HG03025 (cell line): ENCODE results near the gene NPLOC4.

Experiments used
- ATAC-seq: cut with Tn5 transposase; IDR thresholded peaks from one replicate; pipeline ENCODE4 v1.9.1; 2021; ENCODE audit warnings: mild to moderate bottlenecking, moderate library complexity; ENCODE audit not compliant: unreplicated experiment, low FRiP score

The NPLOC4 gene

DNA sequence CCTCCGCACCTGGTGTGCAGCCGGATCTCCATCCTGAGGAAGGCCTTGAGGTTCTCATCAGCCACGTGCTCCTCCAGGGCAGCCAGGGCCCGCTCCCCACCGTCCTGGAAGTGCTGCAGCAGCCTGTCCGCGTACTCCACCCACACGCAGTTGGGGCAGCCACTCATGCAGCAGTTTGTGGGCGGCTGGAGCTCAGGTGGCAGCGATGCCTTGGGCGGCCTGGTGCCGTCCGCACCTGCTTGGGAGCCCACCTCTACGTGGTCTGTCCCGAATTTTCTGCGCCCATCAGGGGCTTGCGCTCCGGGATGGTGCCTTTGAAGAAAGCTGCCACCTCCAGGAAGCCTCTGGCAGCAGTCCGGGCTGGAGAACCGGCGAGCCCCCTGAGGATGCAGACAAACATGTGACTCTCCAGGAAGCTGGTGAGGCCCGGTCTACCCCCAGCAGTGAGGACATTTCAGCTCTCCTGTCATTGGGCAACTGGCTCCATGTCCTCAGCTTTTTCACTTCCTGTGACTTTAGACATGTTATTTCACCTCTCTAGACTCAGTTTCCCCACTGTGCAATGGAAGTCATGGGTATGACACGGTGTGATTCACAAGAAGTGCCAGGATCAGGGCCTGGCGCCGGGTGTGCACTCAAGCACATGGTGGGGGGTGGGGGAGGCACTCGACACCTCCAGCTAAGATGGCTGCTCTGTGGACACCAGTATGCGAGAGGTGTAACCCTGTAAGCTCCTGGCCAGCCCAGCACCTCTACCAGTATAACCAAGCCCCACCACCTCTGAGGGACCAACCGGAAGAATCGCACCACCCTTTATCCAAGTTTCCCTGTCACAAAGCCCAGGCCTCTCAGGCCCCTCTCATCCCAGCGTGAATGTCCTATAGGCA is 28.5 kb upstream of the NPLOC4 start:
- ATAC-seq: peak; percentile 2

DNA sequence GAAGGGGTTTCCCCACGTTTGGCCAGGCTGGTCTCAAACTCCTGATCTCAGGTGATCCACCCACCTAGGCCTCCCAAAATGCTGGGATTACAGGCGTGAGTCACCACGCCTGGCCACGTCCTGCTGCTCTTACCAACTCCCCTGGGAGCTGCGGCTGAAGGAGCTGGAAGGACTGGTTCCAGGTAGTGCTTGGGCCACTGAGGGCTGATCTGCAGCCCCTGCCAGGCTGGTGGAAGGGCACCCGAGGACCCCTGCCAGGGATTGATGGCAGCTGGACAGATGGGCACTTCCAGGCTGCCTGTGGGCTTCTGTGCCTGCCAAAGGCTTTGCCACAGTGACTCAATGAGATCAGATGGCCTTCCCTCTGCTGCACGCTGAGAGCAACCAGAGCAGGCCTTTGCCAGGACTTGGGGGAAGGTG is 27.1 kb upstream of the NPLOC4 start:
- ATAC-seq: no peak

DNA sequence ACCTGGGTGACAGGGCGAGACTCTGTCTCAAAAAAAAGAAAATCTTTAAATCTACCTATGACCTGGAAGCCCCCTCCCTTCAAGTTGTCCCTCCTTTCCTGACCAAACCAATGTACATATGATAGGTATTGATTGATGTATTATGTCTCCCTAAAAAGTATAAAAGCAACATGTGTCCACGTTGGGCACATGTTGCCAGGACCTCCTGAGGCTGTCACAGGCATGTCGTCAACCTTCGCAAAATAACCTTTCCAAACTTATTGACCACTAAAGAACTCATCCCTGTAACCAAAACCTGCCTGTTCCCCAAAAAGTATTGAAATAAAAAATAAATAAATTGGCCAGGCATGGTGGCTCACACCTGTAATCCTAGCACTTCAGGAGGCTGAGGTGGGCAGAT is 25.1 kb upstream of the NPLOC4 start:
- ATAC-seq: no peak

DNA sequence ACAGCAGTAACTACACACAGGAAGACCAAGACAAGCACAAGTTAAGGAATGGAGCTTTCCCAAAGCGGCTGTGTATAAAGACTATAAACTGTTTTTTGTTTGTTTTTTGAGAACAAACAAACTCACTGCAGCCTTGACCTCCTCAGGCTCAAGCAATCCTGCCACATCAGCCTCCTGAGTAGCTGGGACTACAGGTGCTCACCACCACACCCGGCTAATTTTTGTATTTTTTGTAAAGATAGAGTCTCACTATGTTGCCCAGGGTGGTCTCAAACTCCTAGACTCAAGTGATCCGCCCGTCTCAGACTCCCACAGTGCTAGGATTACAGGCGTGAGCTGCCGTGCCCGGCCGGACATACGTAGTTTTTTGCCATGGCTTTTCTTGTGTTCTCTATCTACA is 23.5 kb upstream of the NPLOC4 start:
- ATAC-seq: no peak

DNA sequence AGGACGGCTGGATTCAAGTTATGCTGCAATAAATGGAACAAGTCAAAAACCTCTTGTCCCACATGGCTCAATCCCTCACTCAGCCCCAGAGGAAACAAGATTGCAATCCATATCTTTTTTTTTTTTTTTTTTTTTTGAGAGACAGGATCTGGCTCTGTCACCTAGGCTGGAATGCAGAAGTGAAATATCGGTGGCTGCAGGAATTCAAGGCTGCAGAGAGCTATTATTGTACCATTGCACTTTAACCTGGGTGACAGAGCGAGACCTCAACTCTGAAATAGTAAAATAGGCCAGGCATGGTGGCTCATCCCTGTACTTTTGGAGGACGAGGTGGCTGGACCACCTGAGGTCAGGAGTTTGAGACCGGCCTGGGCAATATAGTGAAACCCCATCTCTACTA is 22.1 kb upstream of the NPLOC4 start:
- no peak for ATAC-seq

DNA sequence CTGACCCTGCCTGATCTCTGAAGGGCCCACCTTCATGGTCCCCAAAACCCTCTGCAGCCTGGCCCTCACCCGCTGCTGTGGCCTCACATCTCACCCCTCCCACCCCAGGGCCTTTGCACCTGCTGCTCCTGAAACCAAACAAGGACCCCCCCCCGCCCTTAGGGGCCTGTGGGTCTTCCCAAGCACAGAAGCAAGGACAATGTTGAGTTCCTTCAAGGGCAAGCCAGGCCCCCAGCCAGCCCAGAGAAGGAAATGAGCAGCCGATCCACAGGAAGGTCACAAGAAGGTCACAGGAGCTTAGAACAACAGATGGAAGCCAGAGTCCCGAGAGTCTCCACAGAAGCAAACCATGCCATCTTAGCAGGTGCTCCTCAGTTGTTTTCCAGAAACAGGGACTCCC is 19.9 kb upstream of the NPLOC4 start:
- ATAC-seq: no peak

DNA sequence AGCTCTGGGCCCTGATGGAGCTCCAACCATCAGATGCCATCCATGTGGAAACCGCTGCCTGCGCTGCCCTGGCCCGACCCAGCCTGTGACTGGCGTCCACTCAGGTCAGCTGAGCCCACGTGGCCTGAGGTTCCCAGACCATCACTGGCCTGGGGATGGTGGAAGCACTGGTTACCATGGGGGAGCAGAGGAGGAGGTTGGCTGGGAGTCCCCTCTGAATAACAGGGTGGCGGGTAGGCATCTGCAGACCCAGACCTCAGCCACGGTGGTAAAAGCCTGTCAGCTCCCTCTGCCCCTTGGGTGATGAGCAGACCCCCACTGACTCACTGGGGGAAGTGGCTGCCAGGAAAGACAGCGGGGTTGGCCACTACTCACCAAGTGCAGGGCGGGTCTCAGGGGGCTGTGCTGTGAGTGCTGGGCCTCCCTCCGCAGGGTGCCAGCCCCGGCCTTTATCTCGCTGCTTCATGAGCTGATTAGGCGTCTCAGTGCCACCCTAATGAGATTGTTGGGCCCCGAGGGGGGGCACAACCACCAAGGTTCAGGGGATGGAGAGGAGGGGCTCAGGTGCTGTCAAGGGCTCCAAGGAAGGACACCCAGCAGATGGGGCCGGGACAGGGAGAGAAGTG is 19.3 kb upstream of the NPLOC4 start, which contains the start of gene PDE6G:
PDE6G (minus strand) TSS at position 425 of the 626 bp plus-strand sequence. CDS start 3,237 bp downstream, outside the sequence.
- ATAC-seq: no peak

DNA sequence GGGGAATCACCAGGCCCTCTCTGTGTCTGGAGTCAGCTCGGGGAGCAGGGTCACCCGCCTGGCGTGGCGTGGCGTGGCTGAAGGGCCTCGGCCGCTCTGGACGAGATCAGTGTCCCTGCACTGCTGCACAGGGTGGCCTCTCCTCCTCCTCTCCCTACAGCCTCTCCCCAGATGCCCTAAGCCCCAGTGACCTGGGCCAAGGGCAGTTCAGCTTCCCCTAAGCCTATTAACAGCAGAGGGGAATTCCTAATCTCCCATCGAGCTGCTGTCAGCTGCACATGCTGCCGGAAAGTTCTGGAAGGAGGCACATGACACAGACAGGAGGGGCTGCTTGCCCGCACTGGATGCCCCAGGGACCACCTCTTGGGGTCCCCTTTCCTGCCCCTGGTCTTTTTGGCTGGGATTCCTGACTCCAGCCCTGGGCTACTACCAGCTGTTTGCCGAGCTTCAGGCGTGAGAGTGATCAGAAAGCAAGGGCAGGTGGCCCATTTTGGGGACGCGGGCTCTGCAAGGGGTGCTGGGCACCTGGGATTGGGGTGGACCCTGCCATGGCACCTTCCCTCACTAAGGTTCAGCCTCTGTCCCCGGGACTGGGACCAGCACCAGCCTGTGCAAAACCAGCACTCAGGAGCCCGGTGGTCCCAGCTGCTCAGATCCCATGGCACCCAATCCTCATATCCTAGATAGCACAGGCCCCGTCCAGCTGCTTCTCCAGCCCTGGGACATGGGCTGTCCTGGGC is 18.6 kb upstream of the NPLOC4 start:
- ATAC-seq: no peak

DNA sequence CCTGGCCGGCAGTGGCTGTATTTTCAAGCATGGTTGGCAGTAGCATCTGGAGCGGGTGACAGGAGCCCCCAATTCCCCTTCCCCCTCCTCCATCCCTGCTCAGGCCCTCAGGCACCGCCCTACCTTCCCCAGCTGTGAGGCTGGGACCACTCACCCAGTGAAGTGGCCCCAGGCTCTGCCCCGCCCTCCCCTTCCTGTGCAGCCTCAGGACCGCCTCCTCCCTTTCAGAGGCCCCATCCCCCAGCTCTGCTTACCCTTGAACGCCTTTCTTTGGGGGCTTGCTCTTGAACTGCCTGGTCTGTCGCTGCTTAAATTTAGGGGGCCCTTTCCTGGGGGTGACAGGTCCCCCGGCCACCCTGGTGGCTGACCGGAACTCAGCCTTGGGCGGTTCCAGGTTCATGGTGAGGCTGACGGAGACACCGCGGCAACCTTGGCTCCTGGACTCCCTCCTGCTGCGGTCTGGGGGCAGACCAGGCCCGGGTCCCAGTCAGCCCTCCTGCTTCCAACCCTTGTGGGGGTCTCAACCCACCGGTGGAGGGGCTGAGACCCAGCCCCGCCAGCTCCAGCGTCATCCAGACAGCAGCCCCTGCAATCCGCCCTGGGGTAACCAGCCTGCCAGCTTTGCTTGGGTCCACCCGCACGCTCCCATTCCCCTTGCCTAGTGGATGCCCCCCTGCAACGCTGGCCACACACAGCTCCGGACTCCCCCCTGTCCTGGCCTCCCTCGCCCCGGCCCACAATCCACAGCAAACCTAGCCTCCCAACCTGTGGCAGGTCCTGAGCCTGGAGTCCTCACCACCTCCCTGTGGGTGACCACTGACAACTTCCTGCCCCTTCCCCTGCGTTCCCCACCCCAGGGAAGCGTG is 16.2 kb upstream of the NPLOC4 start:
- no peak for ATAC-seq

DNA sequence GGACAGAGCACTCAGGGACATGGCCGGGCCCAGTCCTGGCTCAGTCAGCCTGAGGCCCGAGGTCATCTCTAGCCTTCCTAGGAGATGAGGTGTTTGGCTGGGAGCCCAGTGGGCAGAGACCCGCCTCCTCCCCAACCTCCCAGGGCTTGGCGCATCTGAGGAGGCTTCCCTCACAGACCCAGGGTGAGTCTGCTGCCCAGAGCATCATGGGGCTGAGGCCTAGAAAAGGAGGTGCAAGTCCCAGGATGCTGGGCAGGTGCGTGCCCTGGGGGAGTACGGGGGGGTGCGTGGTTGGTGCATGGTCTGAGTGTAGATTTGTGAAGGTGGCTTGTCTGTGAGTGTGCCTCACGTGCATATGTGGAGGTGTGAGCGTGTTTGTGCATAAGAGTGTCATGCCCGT is 14.8 kb upstream of the NPLOC4 start:
- ATAC-seq: no peak

DNA sequence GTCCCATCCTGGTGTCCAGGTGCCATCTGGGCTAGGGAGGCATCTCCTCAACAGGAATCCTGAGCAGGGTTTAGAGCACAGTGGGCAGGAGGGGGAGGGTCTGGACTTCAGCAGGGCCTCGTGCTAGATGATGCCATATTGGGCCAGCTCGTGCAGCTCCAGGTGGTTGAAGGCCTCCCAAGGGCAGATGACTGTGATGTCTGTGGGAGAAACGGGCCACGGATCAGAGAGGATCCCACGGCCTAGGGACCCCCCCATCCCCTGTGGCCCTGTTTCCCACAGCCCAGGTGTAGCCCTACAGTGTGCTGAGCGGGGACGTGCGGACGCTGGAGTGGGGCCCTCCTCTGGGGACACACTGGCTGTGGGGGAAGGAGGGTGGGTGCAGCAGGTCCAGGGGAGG is 14.0 kb upstream of the NPLOC4 start:
- ATAC-seq: no peak

DNA sequence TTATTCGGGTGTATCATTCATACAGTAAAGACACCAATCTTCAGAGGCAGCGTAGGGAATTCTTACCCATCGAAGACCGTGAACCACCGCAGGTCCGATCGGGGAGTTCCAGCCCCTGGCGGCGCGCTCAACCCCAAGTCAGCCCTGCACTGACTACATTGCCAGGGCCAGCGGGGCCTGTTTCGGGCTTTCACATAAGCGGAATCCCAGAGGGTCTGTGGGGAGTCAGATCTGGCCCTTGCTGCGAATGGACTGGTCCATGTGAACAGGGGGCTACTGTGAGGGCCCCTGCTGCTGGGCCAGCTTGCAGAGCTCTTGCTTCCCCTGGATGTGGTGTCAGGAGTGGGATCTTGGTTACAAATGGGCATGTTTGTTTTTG is 11.8 kb upstream of the NPLOC4 start:
- no peak for ATAC-seq

DNA sequence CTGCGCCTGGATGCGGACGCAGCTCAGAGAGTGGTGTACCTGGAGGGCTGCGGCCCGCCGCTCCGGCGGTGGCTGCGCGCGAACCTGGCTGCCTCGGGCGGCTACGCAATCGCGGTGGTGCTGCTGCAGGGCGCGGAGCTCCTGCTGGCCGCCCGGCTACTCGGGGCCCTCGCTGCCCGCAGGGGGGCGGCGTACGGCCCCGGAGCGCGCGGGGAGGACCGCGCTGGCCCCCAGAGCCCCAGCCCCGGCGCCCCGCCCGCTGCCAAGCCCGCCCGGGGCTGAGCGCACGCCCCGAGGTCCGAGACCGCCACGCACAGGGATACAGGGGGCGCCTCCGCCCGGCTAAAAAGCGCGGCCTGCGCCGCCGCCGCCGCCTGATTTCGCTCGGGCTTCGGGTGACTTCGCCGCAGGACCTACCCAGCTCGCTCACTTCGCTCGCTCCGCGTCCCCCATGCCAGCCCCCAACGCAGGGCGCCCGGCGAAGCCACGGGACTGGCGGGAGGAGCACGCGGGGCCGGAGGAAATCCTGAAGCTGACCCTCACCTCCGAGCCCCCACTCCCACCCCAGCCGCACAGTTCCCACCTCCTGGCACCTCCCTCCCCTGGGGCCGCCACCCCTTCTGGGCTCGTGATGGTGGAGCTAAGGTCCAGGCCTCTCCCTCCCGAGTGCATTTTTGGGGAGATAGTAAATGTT is 11.2 kb upstream of the NPLOC4 start:
- no peak for ATAC-seq

DNA sequence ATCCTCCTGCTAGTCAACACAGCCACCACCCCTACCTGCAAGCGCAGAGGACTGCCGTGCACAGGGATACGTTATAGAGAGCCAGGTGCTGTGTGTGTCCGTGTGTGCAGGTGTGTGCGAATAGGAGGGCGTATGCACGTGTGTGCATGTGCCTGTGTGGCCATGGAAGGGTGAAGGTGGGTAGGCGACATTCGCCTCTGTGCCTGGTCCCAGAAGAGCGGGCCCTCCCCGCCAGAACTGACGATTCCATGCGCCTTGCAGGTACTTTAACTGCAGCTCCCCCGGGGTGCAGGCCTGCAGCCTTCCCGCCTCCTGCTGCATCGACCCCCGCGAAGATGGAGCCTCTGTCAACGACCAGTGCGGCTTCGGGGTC is 10.7 kb upstream of the NPLOC4 start:
- ATAC-seq: no peak

DNA sequence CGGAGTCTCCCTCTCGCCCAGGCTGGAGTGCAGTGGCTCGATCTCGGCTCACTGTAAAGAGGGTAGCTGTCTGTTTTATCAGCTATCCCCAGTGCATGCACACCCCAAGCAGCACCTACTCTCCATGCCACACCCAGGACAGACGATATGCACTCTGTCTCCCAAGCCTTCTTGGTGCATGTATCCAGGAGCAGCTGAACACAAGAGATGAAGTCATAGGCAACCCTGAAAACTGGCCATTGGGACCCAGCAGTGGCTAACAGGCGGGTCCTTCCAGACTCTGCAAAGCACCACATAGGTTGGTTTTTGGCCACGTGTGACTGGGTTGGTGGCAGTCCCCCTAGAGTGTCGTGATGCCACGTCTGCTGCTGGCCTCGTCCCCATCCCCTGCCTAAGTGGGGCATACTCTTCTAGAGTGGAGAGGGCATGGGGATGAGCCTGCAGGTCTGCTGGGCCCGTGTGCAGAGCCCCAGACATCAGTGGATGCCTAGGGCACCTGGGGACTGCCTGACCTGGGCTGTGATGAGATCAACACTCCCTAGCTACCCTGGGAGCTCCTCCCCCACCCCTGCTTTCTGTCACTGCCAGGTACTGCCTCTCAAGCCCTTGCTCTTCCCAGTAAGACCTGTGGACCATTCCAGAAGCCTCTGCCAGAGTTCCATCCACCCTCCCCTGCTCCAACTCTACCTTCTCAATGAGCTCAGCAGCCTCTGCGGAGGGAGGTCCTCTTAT is 10.1 kb upstream of the NPLOC4 start:
- no peak for ATAC-seq

DNA sequence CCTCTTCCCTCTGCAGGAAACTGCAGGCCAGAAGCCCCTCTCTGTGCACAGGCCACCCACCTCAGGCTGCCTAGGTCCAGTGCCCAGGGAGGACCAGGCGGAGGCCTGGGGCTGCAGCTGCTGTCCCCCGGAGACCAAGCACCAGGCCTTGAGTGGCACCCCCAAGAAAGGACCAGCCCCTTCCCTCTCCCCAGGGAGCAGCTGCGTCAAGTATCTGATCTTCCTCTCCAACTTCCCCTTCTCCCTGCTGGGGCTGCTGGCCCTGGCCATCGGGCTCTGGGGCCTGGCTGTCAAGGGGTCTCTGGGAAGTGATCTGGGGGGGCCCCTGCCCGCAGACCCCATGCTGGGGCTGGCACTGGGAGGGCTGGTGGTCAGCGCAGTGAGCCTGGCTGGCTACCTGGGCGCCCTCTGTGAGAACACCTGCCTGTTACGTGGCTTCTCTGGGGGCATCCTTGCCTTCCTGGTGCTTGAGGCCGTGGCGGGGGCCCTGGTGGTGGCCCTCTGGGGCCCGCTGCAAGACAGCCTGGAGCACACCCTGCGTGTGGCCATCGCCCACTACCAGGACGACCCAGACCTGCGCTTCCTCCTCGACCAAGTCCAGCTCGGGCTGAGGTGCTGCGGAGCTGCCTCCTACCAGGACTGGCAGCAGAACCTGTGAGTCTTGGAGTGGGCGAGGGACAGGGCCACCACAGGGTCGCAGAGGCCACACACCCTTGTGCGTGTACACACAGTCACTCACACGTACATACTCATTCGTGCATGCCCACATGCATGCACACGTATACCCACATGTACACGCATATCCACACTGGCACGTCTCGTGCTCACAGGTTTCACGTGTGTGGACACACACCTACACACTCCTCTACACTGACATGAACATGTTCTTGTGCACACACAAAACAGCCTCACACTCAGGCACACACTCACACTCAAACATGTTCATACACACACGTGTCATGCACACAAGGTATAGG is 8.4 kb upstream of the NPLOC4 start:
- ATAC-seq: no peak

DNA sequence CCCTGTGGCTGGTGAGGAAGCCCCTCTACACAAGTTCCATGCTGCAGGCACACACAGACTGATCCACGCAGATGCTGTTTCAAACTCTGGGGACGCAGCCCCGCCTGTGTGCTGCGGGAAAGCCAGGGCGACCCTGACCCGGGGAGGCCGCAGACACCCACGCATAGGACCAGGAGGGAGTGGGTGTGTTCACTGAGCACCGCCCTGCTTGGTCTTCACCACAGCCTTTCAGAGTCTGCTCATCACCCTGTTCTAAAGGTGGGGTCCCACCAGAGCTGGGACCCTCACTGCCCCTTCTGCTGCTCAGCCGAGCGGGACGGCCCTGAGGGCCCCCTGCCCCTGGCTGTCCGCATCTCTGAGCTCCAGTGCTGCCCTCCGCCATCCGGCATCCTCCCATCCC is 7.6 kb upstream of the NPLOC4 start:
- ATAC-seq: no peak

DNA sequence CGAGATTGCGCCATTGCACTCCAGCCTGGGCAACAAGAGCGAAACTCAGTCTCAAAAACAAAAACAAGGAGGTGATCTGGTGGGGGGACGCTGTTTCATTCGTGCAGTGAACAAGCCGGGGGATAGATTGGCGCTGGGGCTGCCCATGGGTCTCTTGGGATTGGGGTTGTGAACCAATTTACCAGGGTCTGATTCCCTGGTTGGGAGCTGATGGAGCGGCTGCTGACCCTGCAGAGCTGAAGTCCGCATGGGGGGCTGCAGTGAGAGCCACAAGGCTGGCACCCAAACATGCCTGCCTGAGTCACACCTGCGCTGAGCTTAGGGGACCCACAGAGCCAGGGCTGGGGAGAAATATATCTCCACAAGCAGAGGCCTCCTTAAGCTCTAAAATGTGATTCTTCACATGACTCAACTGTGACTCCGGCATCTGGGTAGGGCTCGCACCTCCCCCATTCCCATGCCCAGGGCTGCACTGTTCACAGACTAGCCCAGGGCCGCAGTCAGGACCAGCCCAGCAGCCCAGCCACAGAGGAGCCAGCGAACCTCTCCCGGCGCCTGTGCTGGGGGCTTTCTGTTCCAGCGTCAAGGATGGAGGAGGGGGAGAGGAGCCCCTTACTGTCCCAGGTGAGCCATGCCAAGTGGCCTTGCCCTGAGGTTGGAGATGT is 5.0 kb upstream of the NPLOC4 start:
- ATAC-seq: no peak
